ENCODE measurements around the gene ZNF280A.

Gene ZNF280A

DNA sequence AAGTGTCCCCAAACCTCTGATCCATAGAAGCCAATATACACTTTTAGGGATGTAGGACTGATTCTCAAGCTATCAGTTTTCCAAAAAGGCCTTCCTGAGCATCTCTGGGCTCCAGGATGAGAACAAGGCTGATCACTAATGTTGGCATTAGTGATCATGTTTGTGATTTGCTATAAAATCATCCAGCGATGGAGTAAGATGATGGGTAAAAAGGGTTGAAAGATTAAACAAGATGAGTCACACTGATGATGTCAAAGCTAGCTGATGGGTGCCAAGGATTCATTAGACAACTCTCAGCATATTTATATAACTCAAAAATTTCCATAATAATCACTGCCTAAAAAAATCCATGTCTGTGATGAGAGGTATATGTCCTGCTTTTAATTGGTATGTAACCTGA lies 54.3 kb downstream of the ZNF280A start:
- no peak for DNase-seq

DNA sequence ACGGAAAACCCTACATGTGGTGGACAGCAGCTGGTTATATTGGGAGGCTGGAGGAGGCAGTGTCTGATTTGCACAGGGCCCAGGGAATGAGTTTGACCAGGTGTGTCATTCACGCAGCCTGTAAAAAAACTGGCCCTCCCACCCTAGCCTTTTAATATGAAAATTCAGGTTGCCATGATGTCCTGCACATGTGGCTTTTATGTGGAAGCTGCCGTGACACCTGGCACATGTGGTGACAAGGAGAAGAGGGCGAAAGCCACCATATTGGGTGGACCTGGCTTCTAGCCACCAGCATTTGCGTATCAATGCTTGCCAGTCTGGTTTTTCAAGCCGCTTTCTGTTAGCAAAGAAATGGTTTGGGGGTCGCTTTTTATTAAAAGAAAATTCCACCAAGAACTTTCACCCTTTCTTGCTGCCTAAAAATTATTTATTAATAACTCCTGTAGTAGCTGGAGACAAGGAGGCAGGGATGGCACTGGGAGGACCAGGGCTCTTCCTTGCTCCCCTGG lies 54.9 kb downstream of the ZNF280A start:
- DNase-seq = no peak

DNA sequence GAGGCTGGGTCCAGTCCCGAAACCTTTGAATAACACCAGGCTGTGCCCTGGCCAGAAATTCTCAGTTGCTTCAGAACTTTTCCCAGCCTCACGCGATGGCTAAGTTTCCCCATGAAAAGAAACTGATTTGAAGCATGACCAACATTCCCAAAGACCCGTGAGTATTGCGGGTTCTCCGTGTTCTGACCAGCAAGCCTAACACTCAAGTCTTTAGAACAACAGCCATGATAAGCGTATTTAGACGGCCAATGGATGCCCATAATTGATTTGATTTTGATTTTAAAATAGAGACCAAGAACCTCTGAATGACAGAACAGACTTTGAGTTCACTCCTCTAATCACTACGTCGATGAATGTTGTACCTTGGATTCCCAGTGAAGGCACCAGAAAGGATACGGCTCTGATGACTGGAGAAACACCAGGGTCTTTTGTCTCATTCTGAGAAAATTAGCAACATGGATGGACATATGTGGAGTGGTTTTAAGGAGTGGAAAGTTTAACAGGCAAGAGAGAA lies 55.5 kb downstream of the ZNF280A start:
- DNase-seq = no peak

DNA sequence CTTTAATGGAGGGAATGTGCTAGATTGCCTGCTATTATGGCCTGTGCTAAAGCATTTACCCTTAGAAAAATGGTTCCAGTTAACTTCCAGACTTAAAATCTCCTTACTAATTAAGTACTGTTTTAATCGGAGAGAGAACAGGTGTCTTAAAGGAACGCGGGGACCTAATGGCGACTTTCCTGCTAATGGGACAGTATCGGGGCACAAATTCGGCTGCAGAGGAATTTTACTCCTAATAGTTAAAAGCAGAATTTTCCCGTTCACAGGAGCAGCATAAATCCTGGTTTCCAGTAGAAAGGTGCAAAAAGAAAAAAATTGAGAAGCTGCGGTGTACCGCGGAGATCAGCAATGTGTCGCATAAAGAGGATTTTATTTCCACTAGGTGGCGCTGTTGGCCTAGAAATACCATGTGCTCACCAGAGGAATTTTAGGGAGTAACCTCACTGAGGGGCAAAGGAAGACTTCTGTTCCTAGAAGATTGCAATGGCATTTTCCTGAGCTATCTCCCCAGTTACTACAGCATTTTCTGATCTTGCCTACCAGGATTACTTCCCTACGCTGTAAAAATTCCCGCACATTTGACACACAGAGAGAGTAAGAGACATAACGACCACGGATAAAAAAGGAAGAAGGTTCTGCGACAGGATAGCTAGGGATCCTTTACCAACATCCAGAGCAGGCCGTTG lies 56.1 kb downstream of the ZNF280A start:
- DNase-seq = no peak
